Inflammatory macrophage treated with lipopolysaccharide for 1 hour (primary cell): Measurements from ENCODE around the gene ERICH4.
"Not testable (repeated sequence)": the region's sequence is repeated elsewhere in the genome, so short reads cannot be mapped to it uniquely, and the experiment has no call there.

Experiments used
- DNase-seq, 2 donors: peaks; one replicate each; pipeline ENCODE4 v3.0.0-alpha.2; 2020 to 2022

ERICH4 gene

GRCh38 chr19:41415154-41415571 lies 27.8 kb upstream of the ERICH4 start:
- no peak for DNase-seq

- no peak for DNase-seq
These were observed 26.7 kb upstream of the ERICH4 start for GRCh38 chr19:41416194-41416674.

DNA sequence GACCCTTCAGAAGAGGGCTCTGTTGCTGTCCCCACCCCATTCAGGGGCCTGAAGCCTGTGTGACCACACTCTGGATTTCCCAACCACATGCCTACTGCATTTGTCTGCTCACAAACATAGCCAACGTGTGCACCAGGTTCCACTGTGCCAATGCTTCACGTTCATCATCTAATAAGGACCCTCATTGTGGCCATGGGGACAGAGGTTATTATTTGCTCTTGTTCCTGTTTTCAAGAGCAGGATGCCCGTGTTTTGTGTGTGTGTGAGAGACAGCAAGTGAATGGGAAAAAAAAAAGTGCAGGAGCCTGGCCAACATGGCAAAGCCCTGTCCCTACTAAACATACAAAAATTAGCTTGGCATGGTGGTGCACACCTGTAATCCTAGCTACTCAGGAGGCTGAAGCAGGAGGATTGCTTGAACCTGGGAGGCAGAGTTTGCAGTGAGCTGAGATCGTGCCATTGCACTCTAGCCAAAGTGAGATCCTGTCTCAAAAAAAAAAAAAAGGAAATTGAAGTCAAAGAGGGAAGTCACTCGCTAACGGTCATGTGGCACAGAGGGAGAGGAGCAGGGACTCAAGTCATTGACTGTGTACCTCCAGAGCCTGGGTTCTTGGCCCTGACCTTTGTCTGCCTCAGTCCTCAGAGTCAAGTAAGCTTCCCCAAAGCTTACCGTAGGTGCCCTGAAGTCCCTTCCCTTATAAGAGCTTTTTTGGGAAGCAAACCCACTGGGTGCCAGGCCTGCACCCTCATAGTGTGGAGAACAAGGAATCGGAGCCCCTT lies 22.7 kb upstream of the ERICH4 start:
- DNase-seq, result peak; percentile 75 to 80

DNA sequence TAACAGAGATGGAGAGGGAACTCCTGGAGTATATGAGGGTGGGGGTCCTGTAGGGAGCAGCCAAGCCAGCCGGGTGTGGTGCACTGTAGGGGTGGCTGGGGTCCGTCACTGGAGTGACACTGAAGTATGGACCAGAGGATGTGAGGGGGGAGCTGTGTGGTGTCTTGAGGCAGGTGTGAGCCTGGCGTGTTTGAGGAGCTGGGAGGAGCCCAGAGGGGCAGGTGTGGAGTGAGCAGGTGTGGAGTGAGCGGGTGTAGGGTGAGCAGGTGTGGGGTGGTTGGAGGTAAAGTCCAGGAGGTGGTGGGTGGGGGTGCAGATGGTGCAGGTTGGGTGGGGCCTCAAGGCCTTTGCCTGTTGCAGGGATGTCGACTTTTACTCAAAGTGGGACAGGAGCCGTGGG lies 21.6 kb upstream of the ERICH4 start:
- no peak for DNase-seq

DNA sequence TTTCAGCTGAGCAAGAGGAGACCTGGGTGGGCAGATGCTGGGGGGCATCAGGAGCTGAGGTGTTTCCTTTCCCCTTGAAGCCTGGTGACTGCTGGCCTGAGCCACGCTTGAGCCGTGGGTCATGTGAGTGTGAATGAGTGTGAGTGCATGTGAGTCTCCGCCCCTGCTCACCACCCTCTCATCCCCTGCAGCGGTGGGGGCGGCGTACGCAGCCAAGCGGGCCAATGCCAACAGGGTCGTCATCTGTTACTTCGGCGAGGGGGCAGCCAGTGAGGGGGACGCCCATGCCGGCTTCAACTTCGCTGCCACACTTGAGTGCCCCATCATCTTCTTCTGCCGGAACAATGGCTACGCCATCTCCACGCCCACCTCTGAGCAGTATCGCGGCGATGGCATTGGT lies 21.0 kb upstream of the ERICH4 start:
- DNase-seq, result no peak

DNA sequence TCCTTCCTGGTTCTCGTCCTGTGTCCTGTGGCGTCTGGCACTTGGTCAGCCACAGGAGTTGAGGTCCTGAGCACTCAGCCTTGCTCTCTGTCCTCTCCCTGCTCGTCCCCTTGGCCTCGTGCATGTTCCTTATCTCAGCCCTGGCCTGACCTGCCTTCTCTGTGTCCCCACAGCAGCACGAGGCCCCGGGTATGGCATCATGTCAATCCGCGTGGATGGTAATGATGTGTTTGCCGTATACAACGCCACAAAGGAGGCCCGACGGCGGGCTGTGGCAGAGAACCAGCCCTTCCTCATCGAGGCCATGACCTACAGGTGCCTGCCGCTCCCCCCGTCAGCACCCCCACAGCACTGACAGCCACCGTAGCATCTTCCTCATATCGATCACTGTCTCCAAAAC lies 20.5 kb upstream of the ERICH4 start:
- no peak for DNase-seq

DNA sequence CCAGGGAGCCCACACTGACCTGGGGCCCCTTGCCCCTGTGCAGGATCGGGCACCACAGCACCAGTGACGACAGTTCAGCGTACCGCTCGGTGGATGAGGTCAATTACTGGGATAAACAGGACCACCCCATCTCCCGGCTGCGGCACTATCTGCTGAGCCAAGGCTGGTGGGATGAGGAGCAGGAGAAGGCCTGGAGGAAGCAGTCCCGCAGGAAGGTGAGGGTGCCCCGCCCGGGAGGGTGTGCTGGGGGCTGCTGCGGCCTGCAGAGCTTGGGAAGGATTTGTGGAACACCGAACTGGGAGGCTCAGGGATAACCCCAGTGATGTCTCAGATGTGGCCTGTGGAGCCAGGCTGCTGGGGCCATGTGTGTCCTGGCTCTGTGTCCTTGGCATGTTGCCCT lies 20.0 kb upstream of the ERICH4 start:
- DNase-seq, result no peak

- DNase-seq, result no peak
These were observed 18.4 kb upstream of the ERICH4 start for GRCh38 chr19:41424335-41425173.

GRCh38 chr19:41425174-41426115 lies 17.5 kb upstream of the ERICH4 start:
- no peak for DNase-seq

DNA sequence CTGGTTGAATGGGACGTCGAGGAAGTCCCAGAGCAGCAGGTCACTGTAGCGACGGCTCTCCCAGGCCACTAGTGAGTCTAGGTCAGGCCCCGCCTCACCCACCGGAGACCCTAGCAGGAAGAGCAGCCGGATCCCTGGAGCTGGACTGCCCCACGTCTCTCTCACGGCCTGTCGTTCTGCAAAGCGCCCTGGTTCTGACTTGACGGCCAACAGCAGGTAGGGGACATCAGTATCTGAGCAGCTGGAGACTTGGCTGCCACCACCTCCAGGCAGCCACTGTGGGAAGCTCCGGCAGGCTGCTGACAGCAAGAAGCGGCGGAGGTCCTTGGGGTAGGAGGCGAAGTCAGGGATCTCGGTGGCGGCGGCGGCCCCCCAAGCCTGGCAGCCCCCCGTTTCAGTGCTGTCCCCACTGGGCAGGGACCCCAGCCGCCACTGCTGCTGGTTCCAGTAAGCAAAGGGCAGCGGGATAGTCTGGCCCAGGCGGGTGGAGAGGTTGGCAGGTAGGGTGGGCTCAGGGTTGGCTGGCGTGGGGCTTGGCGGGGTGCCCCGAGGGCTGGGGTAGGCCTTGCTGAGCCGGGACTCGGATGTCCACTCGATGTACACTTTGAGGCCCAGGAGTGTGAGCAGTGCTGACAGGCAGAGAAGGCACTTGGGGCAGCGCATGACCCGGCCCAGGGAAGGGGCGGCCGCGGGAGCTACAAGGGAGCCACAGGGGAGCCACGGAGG lies 16.7 kb upstream of the ERICH4 start:
- no peak for DNase-seq

DNA sequence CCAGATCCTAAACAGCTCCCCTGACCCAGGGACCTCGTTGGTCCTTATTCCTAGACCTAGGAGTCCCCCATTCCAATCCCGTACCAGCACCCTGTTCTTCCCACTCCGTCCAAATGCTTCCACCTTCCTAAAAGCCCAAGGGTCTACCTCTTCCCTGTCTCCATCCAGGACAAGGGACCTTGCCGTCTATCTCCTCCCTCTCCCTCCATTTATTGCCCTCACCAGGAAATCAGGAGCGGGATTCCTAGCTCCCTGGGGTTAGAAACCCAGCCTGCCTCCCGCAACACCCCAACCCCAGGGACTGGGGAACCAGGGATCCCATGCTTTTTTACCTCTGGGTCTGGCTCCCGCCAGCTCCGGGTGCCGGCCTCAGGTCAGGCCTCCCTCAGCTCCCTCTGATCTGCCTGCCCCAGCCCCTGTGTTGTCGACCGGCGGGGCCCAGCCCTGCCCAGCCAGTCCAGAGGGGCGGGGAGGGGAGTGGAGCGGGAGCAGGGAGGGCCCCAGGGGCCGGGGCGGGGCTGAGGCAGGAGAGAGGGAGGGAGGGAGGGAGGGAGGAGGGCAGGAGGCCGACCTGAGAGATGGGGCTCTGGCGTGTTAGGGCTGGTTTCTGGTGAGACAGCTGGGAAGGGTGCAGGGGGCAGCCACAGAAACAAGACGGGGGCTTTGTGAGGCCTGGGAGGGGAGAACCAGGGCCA lies 15.9 kb upstream of the ERICH4 start, which contains the start of gene B3GNT8:
Gene B3GNT8 (minus strand): TSS at position 423 of the 695 bp plus-strand sequence. CDS start 596 bp downstream, outside the sequence.
- no peak for DNase-seq

DNA sequence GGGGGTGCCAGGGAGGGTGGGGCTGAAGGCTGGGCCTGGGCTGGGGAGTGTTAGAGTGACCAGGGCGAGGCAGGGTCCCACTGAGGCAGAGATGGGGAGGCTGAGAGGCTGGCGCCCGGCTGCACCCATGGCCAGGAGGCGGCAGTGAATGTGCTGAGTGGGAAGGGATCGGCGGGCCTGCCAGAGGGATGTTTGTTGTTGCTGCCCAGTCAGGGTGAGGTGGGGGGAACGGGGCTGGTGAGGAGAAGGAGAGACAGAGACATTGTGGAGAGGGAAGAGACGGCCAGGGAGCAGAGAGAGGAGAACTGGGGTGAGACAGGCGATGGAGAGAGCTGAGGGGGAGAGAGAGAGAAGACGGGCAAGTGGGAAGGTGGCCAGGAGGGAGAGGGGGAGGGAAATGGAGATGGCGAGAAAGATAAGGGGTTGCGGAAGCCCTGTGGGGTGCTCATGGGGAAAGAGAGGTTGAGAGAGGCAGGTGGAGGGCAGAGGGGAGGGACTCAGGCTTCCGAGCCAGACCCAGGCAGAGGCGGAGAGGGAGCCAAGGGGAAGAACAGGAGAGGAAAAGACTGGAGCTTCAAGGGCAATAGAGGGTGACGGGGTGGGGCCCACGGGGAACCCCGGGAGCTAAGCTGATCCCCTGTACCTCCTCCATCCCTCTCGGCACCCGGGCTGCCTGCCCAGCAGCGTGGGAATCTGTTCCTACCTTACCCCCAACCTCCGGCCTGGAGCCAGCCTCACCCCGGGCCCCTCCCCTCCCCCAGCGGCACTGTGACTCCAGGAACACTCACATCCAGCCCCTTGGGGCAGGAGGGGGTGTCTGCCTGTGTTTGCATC lies 15.1 kb upstream of the ERICH4 start:
- DNase-seq, result no peak

DNA sequence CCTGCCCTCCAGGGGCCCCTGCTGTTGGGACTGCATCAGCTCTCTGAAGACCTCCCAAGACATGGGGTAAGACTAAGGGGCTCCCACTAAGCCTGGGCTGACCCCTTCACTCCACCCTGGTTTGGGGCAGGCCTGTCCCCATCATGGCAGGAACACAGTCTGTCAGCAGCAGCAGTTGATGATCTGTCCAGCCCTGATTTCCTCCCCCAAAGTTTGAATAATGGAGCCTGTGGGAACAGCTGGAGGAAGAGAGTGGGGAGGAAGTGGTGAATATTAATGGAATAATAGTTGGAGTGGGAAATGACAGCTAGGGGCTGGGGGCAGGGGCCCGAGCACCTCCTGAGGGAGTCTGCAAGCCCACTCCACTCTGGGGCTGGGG lies 14.5 kb upstream of the ERICH4 start:
- DNase-seq, result no peak

DNA sequence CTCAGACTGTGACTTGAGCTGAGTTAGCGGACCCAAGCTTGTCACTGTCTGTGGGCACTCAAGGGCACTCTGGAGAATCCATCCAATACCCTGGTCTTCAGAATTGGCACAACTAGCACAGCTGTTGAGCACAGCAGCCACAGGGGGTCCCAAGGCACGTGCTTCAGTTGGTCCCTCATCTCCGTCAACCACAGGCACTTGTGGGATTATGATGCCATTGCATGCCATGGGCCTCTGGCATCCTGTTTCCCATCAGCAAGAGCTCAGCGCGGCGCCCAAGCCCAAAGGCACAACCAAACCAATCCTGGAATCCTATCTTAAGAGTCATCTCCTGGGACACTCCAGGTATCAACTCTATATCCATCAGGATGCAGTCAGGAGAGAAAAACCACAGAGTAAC lies 12.0 kb upstream of the ERICH4 start:
- DNase-seq, result no peak

DNA sequence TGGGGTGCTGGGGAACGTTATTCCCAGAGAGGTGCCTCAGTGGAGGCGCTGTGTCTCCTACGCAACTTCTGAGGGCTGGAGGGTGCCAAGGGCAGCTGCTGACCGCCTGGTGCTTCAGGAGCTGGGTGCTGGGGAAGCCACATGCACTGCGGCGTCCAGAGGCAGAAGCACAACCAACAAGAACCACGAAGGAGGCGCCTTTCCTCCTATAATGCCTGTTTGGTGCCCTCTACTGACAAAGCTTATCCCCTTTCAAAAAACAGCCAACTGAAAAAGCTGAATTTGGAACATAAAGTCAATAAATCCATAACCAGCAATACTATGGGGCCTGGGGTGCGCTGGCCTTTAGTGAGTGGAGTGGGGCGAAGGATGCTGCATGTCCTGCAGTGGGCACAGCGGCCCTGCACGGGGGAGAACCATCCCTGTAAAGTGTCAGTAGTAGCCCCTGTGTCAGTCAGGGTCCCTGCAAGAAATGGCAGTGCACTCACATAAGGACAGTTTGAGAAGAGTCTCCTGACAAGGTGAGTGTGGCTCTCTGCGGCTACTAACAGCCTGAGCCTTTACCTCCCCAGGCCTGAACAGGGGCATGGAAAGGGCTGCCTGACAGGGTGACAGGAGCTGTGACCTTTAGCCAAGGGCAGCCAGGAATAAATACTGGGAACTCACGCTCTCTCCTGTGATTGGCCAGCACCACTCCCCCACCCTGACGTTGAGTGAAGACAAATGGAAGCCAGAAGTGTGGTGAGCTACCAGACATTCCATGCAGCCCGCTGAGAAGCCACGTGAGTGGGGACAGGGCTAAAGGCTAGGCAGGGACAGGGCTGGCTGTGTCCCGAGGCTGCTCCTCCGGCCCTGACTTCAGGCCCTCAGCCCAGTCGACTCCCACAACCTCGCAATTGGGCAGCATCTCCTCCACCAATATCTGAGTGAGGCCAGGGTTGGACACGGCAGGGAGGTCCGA lies 11.2 kb upstream of the ERICH4 start:
- peak; percentile 62 to 75 for DNase-seq

DNA sequence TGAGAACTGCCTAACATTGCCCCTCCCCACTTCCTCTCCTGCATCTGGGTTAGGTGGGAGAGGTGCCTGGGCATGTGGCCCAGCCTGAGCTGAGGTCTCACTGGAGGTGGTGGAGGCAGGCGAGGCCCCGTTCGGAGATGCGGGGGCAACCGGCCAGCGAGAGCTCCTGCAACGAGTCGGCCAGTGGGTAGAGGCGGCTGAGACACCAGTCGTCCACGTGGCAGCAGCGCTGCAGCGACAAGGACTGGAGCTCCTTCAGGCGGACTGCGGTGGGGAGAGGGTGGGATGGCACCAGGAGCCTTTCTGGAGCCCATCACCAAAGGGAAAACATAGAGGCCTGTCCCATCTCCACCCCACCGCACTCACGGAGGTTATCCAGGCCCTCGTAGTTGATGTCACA lies 9.8 kb upstream of the ERICH4 start:
- DNase-seq, result no peak

GRCh38 chr19:41434450-41434849 lies 8.5 kb upstream of the ERICH4 start:
- no peak for DNase-seq

GRCh38 chr19:41435376-41435775 lies 7.6 kb upstream of the ERICH4 start:
- not testable (repeated sequence) for DNase-seq
